Astrocyte (in vitro differentiated cells and primary cell): ENCODE data around the gene TIMM10. TPM values are rescaled to one million over a fixed set of nuclear protein-coding genes. Genes with fewer than 3 reads are reported as not detected.

Source experiments
- DNase-seq: peaks from one replicate; pipeline ENCODE4 v3.0.0-alpha.2; 2010; ENCODE audit warnings: low read depth
- FAIRE-seq: peaks from 2 replicates; lab custom pipeline; 2011; peaks lifted over from hg19 to GRCh38; lab: Jason Lieb, UNC
- H2AFZ ChIP-seq: 2 replicates; pipeline ENCODE4 v1.6.0; 2012; ENCODE audit warnings: low read depth, low read length, inconsistent platforms
- H3K27ac ChIP-seq: 2 replicates; pipeline ENCODE4 v1.5.1; 2011; ENCODE audit warnings: low read depth, low read length, inconsistent platforms
- H3K27me3 ChIP-seq: 2 replicates; pipeline ENCODE4 v1.6.0; 2011; ENCODE audit warnings: low read length, inconsistent platforms; ENCODE audit not compliant: insufficient read depth
- H3K36me3 ChIP-seq: 2 replicates; pipeline ENCODE4 v1.5.1; 2011; ENCODE audit warnings: low read length, inconsistent platforms; ENCODE audit not compliant: insufficient read depth
- H3K4me1 ChIP-seq: 2 replicates; pipeline ENCODE4 v1.5.1; 2011; ENCODE audit warnings: low read length, inconsistent platforms; ENCODE audit not compliant: insufficient read depth
- H3K4me2 ChIP-seq: 2 replicates; pipeline ENCODE4 v1.6.0; 2012; ENCODE audit warnings: low read length, inconsistent platforms
- H3K4me3 ChIP-seq: 2 replicates; pipeline ENCODE4 v1.5.1; 2011; ENCODE audit warnings: low read depth, mild to moderate bottlenecking, low read length, inconsistent platforms; ENCODE audit not compliant: insufficient read depth
- H3K79me2 ChIP-seq: 2 replicates; pipeline ENCODE4 v1.6.0; 2012; ENCODE audit warnings: mild to moderate bottlenecking, low read length, inconsistent platforms; ENCODE audit not compliant: insufficient read depth
- H3K9ac ChIP-seq: 2 replicates; pipeline ENCODE4 v1.6.0; 2012; ENCODE audit warnings: mild to moderate bottlenecking, low read length, inconsistent platforms
- H3K9me3 ChIP-seq: 2 replicates; pipeline ENCODE4 v1.5.1; 2012; ENCODE audit warnings: low read depth, mild to moderate bottlenecking, low read length, inconsistent platforms; ENCODE audit not compliant: insufficient read depth
- H4K20me1 ChIP-seq: 2 replicates; pipeline ENCODE4 v1.6.0; 2012; ENCODE audit warnings: low read length, inconsistent platforms; ENCODE audit not compliant: insufficient read depth
- H3K27ac Mint-ChIP-seq: one replicate; pipeline ENCODE4 v1.8.0; 2021; ENCODE audit warnings: mild to moderate bottlenecking, mixed read lengths; ENCODE audit not compliant: unreplicated experiment
- H3K27me3 Mint-ChIP-seq: one replicate; pipeline ENCODE4 v1.8.0; 2021; ENCODE audit warnings: low read depth, mixed read lengths; ENCODE audit not compliant: unreplicated experiment
- H3K36me3 Mint-ChIP-seq: one replicate; pipeline ENCODE4 v1.8.0; 2021; ENCODE audit warnings: low read depth, mixed read lengths; ENCODE audit not compliant: unreplicated experiment
- H3K4me1 Mint-ChIP-seq: one replicate; pipeline ENCODE4 v1.8.0; 2021; ENCODE audit warnings: low read depth, mixed read lengths; ENCODE audit not compliant: unreplicated experiment
- H3K4me3 Mint-ChIP-seq: one replicate; pipeline ENCODE4 v1.8.0; 2021; ENCODE audit warnings: mild to moderate bottlenecking, moderate library complexity, mixed read lengths; ENCODE audit not compliant: unreplicated experiment
- H3K9me3 Mint-ChIP-seq: one replicate; pipeline ENCODE4 v1.8.0; 2021; ENCODE audit warnings: mild to moderate bottlenecking, mixed read lengths; ENCODE audit not compliant: unreplicated experiment
- EZH2 ChIP-seq: IDR thresholded peaks from 2 replicates; pipeline ENCODE4 v1.6.1; 2012; ENCODE audit warnings: mild to moderate bottlenecking, low read length, inconsistent platforms; ENCODE audit not compliant: insufficient read depth
- total RNA-seq: library from RNA; stranded (reverse); gene quantifications from 2 replicates; pipeline ENCODE4 v1.2.1, GENCODE V29; 2021
- TF ChIP-seq, protein P1 (sequence below): IDR thresholded peaks from 2 replicates; pipeline ENCODE4 v1.5.1; 2011; ENCODE audit warnings: low read depth, mild to moderate bottlenecking, inconsistent platforms, low read length, moderate library complexity; ENCODE audit not compliant: insufficient read depth

Gene TIMM10
- total RNA-seq, 1 donor from 2014 or later, result 56.1 TPM

DNA sequence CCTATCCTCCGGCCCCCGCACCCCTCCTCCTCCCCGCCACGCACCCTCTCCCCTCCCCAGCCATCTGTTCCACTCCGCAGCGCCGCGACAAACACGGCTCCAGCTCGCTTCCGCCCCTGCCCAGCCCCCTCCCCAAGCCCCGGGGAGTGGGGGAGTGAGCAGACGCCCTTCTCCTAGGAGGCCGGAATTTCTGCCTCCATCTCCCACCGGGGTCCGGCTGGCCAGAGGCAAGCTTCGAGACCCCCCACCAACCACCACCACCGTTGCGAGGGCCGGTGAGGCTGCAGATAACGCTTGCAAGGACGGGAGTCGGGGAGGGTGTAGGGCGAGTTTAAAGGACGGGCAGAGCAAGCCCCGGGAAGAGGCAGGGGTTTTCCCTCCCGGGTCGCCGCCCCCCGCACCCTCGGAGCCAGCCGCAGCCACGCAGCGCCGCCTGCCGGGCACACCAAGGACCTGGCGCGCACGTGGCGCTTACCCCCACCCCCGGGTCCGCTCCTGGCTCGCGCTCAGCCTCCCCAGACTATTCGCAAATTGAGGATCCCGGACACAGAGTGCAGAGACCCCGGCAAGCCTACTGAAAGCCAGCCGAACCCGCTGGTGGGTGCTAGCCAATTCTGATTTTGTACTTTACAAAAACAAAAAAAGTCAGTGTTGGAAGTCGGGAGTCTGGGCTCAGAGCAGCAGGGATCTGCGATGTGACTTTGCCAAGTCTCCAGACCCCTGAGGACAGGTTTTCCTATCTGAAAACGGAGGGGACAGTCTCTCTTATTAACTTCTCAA, 47.6 kb downstream of the TIMM10 start:
- no peaks in the 10 kb centered on the region for H4K20me1 ChIP-seq
- H3K4me3 ChIP-seq, result no peak overlapping the region
- H3K27ac ChIP-seq, result no peak overlapping the region
- H3K9me3 Mint-ChIP-seq, result peaks cover 4% of the 10 kb centered on the region
- H3K27ac Mint-ChIP-seq, result no peak overlapping the region
- H3K27me3 ChIP-seq, result peaks cover 44% of the 10 kb centered on the region
- no peak for DNase-seq
- peaks cover under 1% of the 10 kb centered on the region for H3K4me1 Mint-ChIP-seq
- no peaks in the 10 kb centered on the region for H3K9me3 ChIP-seq
- no peaks in the 10 kb centered on the region for H3K79me2 ChIP-seq
- peaks cover 7% of the 10 kb centered on the region for H3K4me1 ChIP-seq
- H3K36me3 Mint-ChIP-seq, result peaks cover 5% of the 10 kb centered on the region
- FAIRE-seq, result no peak
- no peak overlapping the region for H3K9ac ChIP-seq
- TF ChIP-seq EZH2, result peak; percentile 55
- TF ChIP-seq, protein P1, sequence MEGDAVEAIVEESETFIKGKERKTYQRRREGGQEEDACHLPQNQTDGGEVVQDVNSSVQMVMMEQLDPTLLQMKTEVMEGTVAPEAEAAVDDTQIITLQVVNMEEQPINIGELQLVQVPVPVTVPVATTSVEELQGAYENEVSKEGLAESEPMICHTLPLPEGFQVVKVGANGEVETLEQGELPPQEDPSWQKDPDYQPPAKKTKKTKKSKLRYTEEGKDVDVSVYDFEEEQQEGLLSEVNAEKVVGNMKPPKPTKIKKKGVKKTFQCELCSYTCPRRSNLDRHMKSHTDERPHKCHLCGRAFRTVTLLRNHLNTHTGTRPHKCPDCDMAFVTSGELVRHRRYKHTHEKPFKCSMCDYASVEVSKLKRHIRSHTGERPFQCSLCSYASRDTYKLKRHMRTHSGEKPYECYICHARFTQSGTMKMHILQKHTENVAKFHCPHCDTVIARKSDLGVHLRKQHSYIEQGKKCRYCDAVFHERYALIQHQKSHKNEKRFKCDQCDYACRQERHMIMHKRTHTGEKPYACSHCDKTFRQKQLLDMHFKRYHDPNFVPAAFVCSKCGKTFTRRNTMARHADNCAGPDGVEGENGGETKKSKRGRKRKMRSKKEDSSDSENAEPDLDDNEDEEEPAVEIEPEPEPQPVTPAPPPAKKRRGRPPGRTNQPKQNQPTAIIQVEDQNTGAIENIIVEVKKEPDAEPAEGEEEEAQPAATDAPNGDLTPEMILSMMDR, result peak; percentile 44
- H3K4me2 ChIP-seq, result peak overlapping the region; percentile 84
- peaks cover 65% of the 10 kb centered on the region for H3K27me3 Mint-ChIP-seq
- H3K36me3 ChIP-seq, result no peaks in the 10 kb centered on the region
- peak overlapping the region; percentile 69 for H2AFZ ChIP-seq
- H3K4me3 Mint-ChIP-seq, result peak overlapping the region; percentile 67

DNA sequence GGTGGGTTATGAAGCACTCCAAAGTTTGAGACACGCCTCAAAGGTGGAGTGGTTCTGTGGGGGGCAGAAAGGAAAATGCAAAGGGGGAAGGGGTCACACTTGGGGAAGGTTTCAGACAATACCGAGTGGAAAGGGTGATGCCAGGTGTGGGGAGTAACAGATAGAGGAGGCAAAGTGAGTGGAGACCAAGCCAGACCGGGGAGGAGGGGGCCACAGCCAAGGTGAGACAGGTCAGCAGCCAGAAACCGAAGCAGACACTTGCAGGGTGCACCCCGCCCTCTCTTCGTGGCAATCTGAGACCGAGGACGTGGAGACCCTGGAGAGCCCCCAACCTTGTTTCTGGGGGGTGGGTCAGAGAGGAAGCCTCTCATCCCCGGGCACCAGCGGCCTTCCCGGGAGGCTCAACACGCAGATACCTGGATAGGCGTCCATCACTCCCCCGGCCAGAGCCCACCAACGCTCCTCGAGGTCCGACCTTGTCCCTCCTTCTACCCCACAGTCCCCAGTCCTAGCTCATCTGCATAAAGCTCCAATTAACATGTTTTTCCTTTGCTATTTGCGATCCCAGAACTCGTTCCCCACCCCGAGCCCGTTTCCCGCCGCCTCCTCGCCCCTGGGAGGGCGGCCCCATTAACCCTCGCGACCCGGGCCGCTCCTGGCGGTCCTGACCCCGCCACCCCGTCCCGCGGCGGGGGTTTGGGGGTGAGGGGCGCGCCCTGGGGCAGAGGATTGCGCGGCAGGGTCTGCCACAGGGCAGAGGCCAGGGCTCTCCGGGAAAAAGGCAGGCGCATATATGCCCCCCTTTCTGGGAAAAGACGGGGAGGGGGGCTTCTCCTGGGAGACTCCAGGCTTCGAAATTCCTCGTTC, 48.4 kb downstream of the TIMM10 start:
- no peak overlapping the region for H3K4me3 ChIP-seq
- peaks cover 7% of the 10 kb centered on the region for H3K4me1 ChIP-seq
- H3K79me2 ChIP-seq, result no peaks in the 10 kb centered on the region
- no peak overlapping the region for H3K9ac ChIP-seq
- peaks cover 4% of the 10 kb centered on the region for H3K9me3 Mint-ChIP-seq
- FAIRE-seq, result no peak
- TF ChIP-seq EZH2, result peak; percentile 85
- TF ChIP-seq, protein P1, result no peak
- no peak overlapping the region for H3K4me3 Mint-ChIP-seq
- DNase-seq, result no peak
- no peak overlapping the region for H3K27ac Mint-ChIP-seq
- no peaks in the 10 kb centered on the region for H3K4me1 Mint-ChIP-seq
- peak overlapping the region; percentile 84 for H3K4me2 ChIP-seq
- no peaks in the 10 kb centered on the region for H3K36me3 ChIP-seq
- H3K27me3 ChIP-seq, result peaks cover 49% of the 10 kb centered on the region
- H3K27ac ChIP-seq, result no peak overlapping the region
- H3K27me3 Mint-ChIP-seq, result peaks cover 67% of the 10 kb centered on the region
- no peaks in the 10 kb centered on the region for H3K9me3 ChIP-seq
- no peak overlapping the region for H2AFZ ChIP-seq
- H4K20me1 ChIP-seq, result no peaks in the 10 kb centered on the region
- no peaks in the 10 kb centered on the region for H3K36me3 Mint-ChIP-seq
